Transverse colon (tissue), 4 donors: ENCODE data around the gene COL11A2. TPM values are rescaled to one million over a fixed set of nuclear protein-coding genes. Genes with fewer than 3 reads are reported as not detected.

ENCODE experiments used
- DNase-seq: peaks from one replicate; pipeline ENCODE4 v3.0.0-alpha.2; 2019
- H3K27ac ChIP-seq, 4 donors: fragments of 200-600 bp; sonication (generic); 2 replicates each; pipeline ENCODE4 v1.5.1; 2016 to 2018; ENCODE audit warnings: inconsistent platforms in 4 of 4
- H3K27me3 ChIP-seq: fragments of 200-600 bp; sonication (generic); 2 replicates; pipeline ENCODE4 v1.5.1; 2017; ENCODE audit warnings: inconsistent platforms
- H3K36me3 ChIP-seq, 4 donors: fragments of 200-600 bp; sonication (generic); 2 replicates each; pipeline ENCODE4 v1.5.1; 2017 to 2019; ENCODE audit warnings: inconsistent platforms in 4 of 4
- H3K4me1 ChIP-seq, 4 donors: fragments of 200-600 bp; sonication (generic); 2 replicates each; pipeline ENCODE4 v1.5.1; 2017 to 2020; ENCODE audit warnings: inconsistent platforms in 4 of 4
- H3K4me3 ChIP-seq, 4 donors: fragments of 200-600 bp; sonication (generic); 1 replicate in 1 of 4; 2 replicates in 3 of 4; pipeline versions ENCODE4 v1.5.1 to v1.6.1; 2017 to 2019; ENCODE audit warnings: inconsistent platforms in 4 of 4
- H3K9me3 ChIP-seq, 2 donors: fragments of 200-600 bp; sonication (generic); 2 replicates each; pipeline ENCODE4 v1.5.1; 2017 to 2019; ENCODE audit warnings: inconsistent platforms in 2 of 2
- EP300 ChIP-seq: sonication (generic); formaldehyde crosslinking; IDR thresholded peaks from one replicate; pipeline ENCODE4 v1.6.1; 2017; ENCODE audit warnings: antibody characterized with exemption, low read depth
- POLR2A ChIP-seq: fragments of 450-650 bp; IDR thresholded peaks from one replicate; pipeline ENCODE4 v1.6.1; 2016; ENCODE audit warnings: antibody characterized with exemption, mild to moderate bottlenecking, moderate library complexity
- POLR2AphosphoS5 ChIP-seq, 3 donors: sonication (generic); formaldehyde crosslinking; IDR thresholded peaks; one replicate each; pipeline ENCODE4 v1.6.1; 2016; ENCODE audit warnings: antibody characterized with exemption in 3 of 3
- WGBS, 2 donors: methylation state at CpG; one replicate each; pipeline ENCODE4 v1.1.5; 2018; ENCODE audit warnings: low coverage in 1 of 2; 5-methylcytosine and 5-hydroxymethylcytosine counted together
- in situ Hi-C, 4 donors: fragments of 200-750 bp; cut with MboI; loops; one replicate each; pipeline versions ENCODE4 v1.15.0 to v1.15.1; 2017; ENCODE audit warnings: low sequenced_read_pairs in 3 of 4, low pct_ligation_motif_present in 1 of 4, low pct_unique_long_range_greater_than_20kb in 1 of 4
- intact Hi-C: fragments of 100-400 bp; cut with DNase I; formaldehyde crosslinking; loops from one replicate; pipeline ENCODE4 v1.15.1; 2023; ENCODE audit warnings: low total_unique reads
- total RNA-seq, 4 donors: library from RNA; depleted of rRNA; stranded (reverse); fragments of >200 nt; gene quantifications; one replicate each; pipeline ENCODE4 v1.1.0, GENCODE V29; 2016
- TF ChIP-seq, protein P1 (sequence below), 5 experiments: fragments of 200-600 bp in 3 of 5; fragments of 450-650 bp in 2 of 5; sonication (generic) in 3 of 5; IDR thresholded peaks; 1 replicate in 2 of 5; 2 replicates in 3 of 5; pipeline ENCODE4 v1.5.1; 2016 to 2017; ENCODE audit warnings: antibody characterized with exemption in 5 of 5, inconsistent platforms in 3 of 5, mild to moderate bottlenecking in 2 of 5, moderate library complexity in 1 of 5

The COL11A2 gene
- total RNA-seq: under 1 TPM in 3 of 4 donors, not detected in 1; 0.14 to 0.79 (median 0.75) TPM

DNA sequence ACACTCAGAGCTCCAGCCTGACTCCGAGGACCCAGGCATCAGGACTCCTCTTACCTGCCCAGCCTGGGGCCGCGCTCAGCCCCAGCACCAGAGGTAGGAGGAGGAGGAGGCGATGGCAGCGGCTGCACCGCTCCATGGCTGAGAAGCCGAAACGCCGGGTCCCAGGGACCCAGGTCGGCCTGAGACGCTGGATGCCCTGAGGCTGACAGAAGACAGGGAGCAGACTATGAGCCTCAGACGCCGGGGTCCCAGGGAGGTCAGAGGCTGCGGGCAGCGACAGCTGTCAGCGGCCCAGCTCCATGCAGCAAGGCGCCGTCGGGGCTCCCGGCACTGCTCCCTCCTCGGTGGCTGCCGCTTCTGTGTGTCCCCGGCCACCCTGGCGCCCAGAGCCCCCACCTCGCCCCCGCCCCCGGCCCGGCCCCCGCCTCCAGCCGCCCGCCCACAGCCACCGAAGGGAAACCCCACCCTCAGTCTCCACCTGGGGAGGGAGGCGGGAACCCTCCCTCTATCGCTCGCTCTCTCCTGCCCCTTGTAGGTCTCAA is at the start of gene COL11A2:
COL11A2 (minus strand) TSS at position 363 of the 542 bp plus-strand sequence; CDS start at position 136, 227 bp downstream.
- no peak for DNase-seq
- intact Hi-C loops: no loop called here
- Histone ChIP-seq H3K27me3 (peaks cover 37% of the 10 kb centered on the region), H3K27ac (peak within 1 kb of the TSS in 3 of 4 donors; percentile 6 to 46 (median 44)), H3K9me3 (no peaks in the 10 kb centered on the region), H3K4me3 (peak within 1 kb of the TSS; percentile 10 to 45 (median 32)), H3K4me1 (peaks cover 9 to 20% (median 12%) of the 10 kb centered on the region in 4 donors), H3K36me3 (peaks cover 0 to 19% (median 9%) of the 10 kb centered on the region in 4 donors)
- 8% methylated on average over 30 of the region's 35 CpGs; no CpG with 5 or more reads in 1 of the 2 donors for WGBS, 2 donors
- TF ChIP-seq POLR2A: no peak
- no peak for TF ChIP-seq EP300
- no peak for TF ChIP-seq POLR2AphosphoS5 (IDR thresholded peaks at IDR 0.05)
- TF ChIP-seq, protein P1, sequence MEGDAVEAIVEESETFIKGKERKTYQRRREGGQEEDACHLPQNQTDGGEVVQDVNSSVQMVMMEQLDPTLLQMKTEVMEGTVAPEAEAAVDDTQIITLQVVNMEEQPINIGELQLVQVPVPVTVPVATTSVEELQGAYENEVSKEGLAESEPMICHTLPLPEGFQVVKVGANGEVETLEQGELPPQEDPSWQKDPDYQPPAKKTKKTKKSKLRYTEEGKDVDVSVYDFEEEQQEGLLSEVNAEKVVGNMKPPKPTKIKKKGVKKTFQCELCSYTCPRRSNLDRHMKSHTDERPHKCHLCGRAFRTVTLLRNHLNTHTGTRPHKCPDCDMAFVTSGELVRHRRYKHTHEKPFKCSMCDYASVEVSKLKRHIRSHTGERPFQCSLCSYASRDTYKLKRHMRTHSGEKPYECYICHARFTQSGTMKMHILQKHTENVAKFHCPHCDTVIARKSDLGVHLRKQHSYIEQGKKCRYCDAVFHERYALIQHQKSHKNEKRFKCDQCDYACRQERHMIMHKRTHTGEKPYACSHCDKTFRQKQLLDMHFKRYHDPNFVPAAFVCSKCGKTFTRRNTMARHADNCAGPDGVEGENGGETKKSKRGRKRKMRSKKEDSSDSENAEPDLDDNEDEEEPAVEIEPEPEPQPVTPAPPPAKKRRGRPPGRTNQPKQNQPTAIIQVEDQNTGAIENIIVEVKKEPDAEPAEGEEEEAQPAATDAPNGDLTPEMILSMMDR (IDR thresholded peaks at IDR 0.05): no peak
- in situ Hi-C loops: no loop called here

GRCh38 chr6:33241968-33242367 is 49.7 kb upstream of the COL11A2 start:
- TF ChIP-seq POLR2A (no peak), POLR2AphosphoS5 (IDR thresholded peaks at IDR 0.05) (no peak), EP300 (no peak)
- TF ChIP-seq, protein P1 (IDR thresholded peaks at IDR 0.05): no peak
- no peaks in the 10 kb centered on the region for H3K36me3 ChIP-seq
- peaks cover 30% of the 10 kb centered on the region for H3K27me3 ChIP-seq
- no peaks in the 10 kb centered on the region for H3K9me3 ChIP-seq
- no peak overlapping the region for H3K27ac ChIP-seq
- in situ Hi-C loops (loop anchor here (10.0 to 25.0 kb wide), 4 partner anchors 77 to 230 kb away; partner anchors contain the start of gene HLA-DOA (in 1 of the 4)), intact Hi-C loops (loop anchor here (10.0 kb wide), 2 partner anchors 77 to 227 kb away; no protein-coding TSS in a partner anchor)
- H3K4me3 ChIP-seq: no peak overlapping the region
- no peak for DNase-seq
- H3K4me1 ChIP-seq: no peaks in the 10 kb centered on the region
- 26 to 37% methylated on average over 3 of the region's 3 CpGs for WGBS, 2 donors

- TF ChIP-seq POLR2AphosphoS5 (IDR thresholded peaks at IDR 0.05) (no peak), EP300 (no peak), POLR2A (no peak)
- TF ChIP-seq, protein P1 (IDR thresholded peaks at IDR 0.05): no peak
- H3K36me3 ChIP-seq: no peaks in the 10 kb centered on the region
- in situ Hi-C loops: loop anchor here in 2 of 4 donors (25.0 kb wide), 2 partner anchors 125 to 225 kb away; partner anchors contain the start of gene HLA-DOA (in 1 of the 2)
- H3K4me1 ChIP-seq: no peaks in the 10 kb centered on the region
- DNase-seq: no peak
- H3K4me3 ChIP-seq: no peak overlapping the region
- H3K27me3 ChIP-seq: peaks cover 58% of the 10 kb centered on the region
- 50% methylated on average over 2 of the region's 2 CpGs; no CpG with 5 or more reads in 1 of the 2 donors for WGBS, 2 donors
- no peaks in the 10 kb centered on the region for H3K9me3 ChIP-seq
- intact Hi-C loops: no loop called here
- H3K27ac ChIP-seq: no peak overlapping the region
These were observed 45.5 kb upstream of the COL11A2 start for GRCh38 chr6:33237741-33238140.

GRCh38 chr6:33236852-33237251 is 44.6 kb upstream of the COL11A2 start:
- Histone ChIP-seq H3K9me3 (no peaks in the 10 kb centered on the region), H3K27ac (no peak overlapping the region), H3K4me1 (no peaks in the 10 kb centered on the region), H3K4me3 (no peak overlapping the region), H3K36me3 (no peaks in the 10 kb centered on the region), H3K27me3 (peaks cover 58% of the 10 kb centered on the region)
- DNase-seq: no peak
- no peak for TF ChIP-seq POLR2A
- TF ChIP-seq, protein P1 (IDR thresholded peaks at IDR 0.05): no peak
- TF ChIP-seq EP300: no peak
- no peak for TF ChIP-seq POLR2AphosphoS5 (IDR thresholded peaks at IDR 0.05)
- intact Hi-C loops: no loop called here
- in situ Hi-C loops: loop anchor here in 2 of 4 donors (25.0 kb wide), 2 partner anchors 125 to 225 kb away; partner anchors contain the start of gene HLA-DOA (in 1 of the 2)
- WGBS, 2 donors: 83 to 88% methylated on average over 2 to 6 of the region's 6 CpGs
